AG04450 (cell line): Measurements from ENCODE around the gene HPS1. TPM values are rescaled to one million over a fixed set of nuclear protein-coding genes. Genes with fewer than 3 reads are reported as not detected.

Experiments
- CTCF ChIA-PET: fragments of 300-600, 350-600 bp; formaldehyde crosslinking; extraction: SDS; loops from one replicate; lab custom pipeline; 2022; ENCODE audit warnings: antibody characterized with exemption, inconsistent platforms; lab: Charles Lee
- POLR2A ChIA-PET: fragments of 350-600 bp; formaldehyde crosslinking; extraction: SDS; loops from one replicate; lab custom pipeline; 2021; ENCODE audit warnings: antibody characterized with exemption, inconsistent platforms; lab: Yijun Ruan, JAX
- DNase-seq: peaks from one replicate; pipeline ENCODE4 v3.0.0-alpha.2; 2011; ENCODE audit warnings: low read depth, low spot score
- H3K27ac ChIP-seq: one replicate; pipeline ENCODE4 v1.5.1; 2012; ENCODE audit warnings: low read depth, low read length, control low read depth
- H3K27me3 ChIP-seq: one replicate; pipeline ENCODE4 v1.6.0; 2012; ENCODE audit warnings: low read length; ENCODE audit not compliant: control insufficient read depth, insufficient read depth
- H3K4me3 ChIP-seq: 2 replicates; pipeline ENCODE4 v1.5.1; 2011; ENCODE audit warnings: mild to moderate bottlenecking, low read depth, low read length, control low read depth
- H3K9me3 ChIP-seq: 2 replicates; pipeline ENCODE4 v1.5.1; 2012; ENCODE audit warnings: low read length; ENCODE audit not compliant: control insufficient read depth, insufficient read depth
- CTCF ChIP-seq: IDR thresholded peaks from 2 replicates; pipeline ENCODE4 v1.5.1; 2011; ENCODE audit warnings: low read depth, low read length, control low read depth, inconsistent platforms
- polyA plus RNA-seq: library from polyadenylated mRNA; depleted of rRNA; stranded (reverse); fragments of >200 nt; gene quantifications from 2 replicates; pipeline ENCODE4 v1.2.3, GENCODE V29; 2011

Gene HPS1
- polyA plus RNA-seq, 1 experiment: 56.7 TPM

GRCh38 chr10:98429320-98430072 is 17.2 kb downstream of the HPS1 start:
- CTCF ChIA-PET: interaction anchor here (1.2 kb wide), 1 partner anchor 18 kb away, joined by 3 read pairs; no protein-coding TSS in a partner anchor
- no peak for TF ChIP-seq CTCF
- Histone ChIP-seq H3K27me3 (no peaks in the 10 kb centered on the region), H3K4me3 (no peak overlapping the region), H3K27ac (no peak overlapping the region), H3K9me3 (peaks cover 9% of the 10 kb centered on the region)
- POLR2A ChIA-PET: no interaction called here
- DNase-seq: no peak

- Histone ChIP-seq H3K4me3 (no peak overlapping the region), H3K27ac (no peak overlapping the region), H3K9me3 (no peaks in the 10 kb centered on the region), H3K27me3 (no peaks in the 10 kb centered on the region)
- ChIA-PET CTCF (interaction anchor here (1.0 to 1.6 kb wide), 2 partner anchors 24 to 118 kb away, joined by 3 to 4 read pairs; no protein-coding TSS in a partner anchor), POLR2A (no interaction called here)
- DNase-seq: no peak
- TF ChIP-seq CTCF: no peak
Observed at GRCh38 chr10:98427011-98427515, 19.7 kb downstream of the HPS1 start.

GRCh38 chr10:98425511-98426352 is 21.0 kb downstream of the HPS1 start:
- TF ChIP-seq CTCF: peak; percentile 68
- Histone ChIP-seq H3K27me3 (no peaks in the 10 kb centered on the region), H3K4me3 (no peak overlapping the region), H3K9me3 (no peaks in the 10 kb centered on the region), H3K27ac (no peak overlapping the region)
- ChIA-PET POLR2A (interaction anchor here (1.5 kb wide), 1 partner anchor 11 kb away, joined by 4 read pairs; the partner anchor contains the start of gene PYROXD2), CTCF (interaction anchor here (0.6 to 3.0 kb wide), 20 partner anchors 9 to 818 kb away, joined by 3 to 29 read pairs (median 5); partner anchors contain the start of genes HPS1 and PYROXD2)
- DNase-seq: no peak

GRCh38 chr10:98424295-98425254 is 22.2 kb downstream of the HPS1 start:
- no peak for TF ChIP-seq CTCF
- ChIA-PET POLR2A (interaction anchor here (1.5 kb wide), 1 partner anchor 10 kb away, joined by 4 read pairs; the partner anchor contains the start of gene PYROXD2), CTCF (interaction anchor here (0.9 to 3.0 kb wide), 10 partner anchors 9 to 253 kb away, joined by 3 to 29 read pairs (median 10); partner anchors contain the start of genes HPS1 and PYROXD2)
- Histone ChIP-seq H3K4me3 (no peak overlapping the region), H3K9me3 (no peaks in the 10 kb centered on the region), H3K27me3 (no peaks in the 10 kb centered on the region), H3K27ac (no peak overlapping the region)
- DNase-seq: no peak
